ENCODE measurements around the gene SDHAF3.
"Not testable (repeated sequence)": the region's sequence is repeated elsewhere in the genome, so short reads cannot be mapped to it uniquely, and the experiment has no call there.

SDHAF3 gene

DNA sequence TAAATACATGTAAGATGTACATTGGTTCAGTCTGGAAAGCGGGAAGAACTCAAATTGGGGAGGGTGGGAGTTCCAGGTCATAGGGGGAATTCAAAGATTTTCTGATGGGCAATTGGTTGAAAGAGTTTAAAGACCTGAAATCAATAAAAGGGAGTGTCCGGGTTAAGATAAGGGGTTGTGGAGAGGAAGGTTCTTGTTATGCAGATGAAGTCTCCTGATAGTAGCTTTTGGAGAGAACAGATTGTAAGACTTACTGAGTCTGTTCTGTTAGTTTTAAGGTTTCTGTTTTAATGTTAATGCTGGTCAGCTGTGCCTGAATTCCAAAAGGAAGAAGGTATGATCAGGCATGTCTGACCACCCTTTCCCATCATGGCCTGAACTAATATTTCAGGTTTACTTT is 48.8 kb downstream of the SDHAF3 start:
- no peaks in the 10 kb centered on the region for H3K4me1 ChIP-seq (ENCODE audit: control insufficient read depth, insufficient read depth, low read length, poor library complexity, severe bottlenecking)
- peaks cover 12% of the 10 kb centered on the region for H3K9me3 ChIP-seq (ENCODE audit: control insufficient read depth, low read length)
- peaks cover 9% of the 10 kb centered on the region for H3K36me3 ChIP-seq (ENCODE audit: control insufficient read depth, insufficient read depth, low read length)
- H3K27ac ChIP-seq (ENCODE audit: low read depth, low read length, severe bottlenecking) = no peak overlapping the region
- H3K4me3 ChIP-seq (ENCODE audit: extremely low read depth, insufficient read depth, low read length, poor library complexity, severe bottlenecking) = no peak overlapping the region
- 83% methylated on average over 2 of the region's 2 CpGs for WGBS, 2 experiments (ENCODE audit: insufficient coverage in 2 of 2)

DNA sequence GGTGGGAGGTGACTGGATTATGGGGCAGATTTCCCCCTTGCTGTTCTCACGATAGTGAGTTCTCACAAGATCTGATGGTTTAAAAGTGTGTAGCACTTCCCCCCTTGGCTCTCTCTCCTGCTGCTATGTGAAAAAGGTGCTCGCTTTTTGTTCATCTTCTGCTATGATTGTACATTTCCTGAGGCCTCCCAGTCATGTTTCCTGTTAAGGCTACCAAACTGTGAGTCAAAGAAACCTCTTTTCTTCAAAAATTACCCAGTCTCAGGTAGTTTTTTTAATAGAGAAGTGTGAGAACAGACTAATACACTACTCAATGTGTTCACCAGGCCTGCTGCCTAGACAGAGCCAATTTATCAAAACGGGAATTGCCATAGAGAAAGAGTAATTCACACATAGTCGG is 49.7 kb downstream of the SDHAF3 start:
- Histone ChIP-seq H3K9me3 (ENCODE audit: control insufficient read depth, low read length) (peaks cover 12% of the 10 kb centered on the region), H3K4me3 (ENCODE audit: extremely low read depth, insufficient read depth, low read length, poor library complexity, severe bottlenecking) (no peak overlapping the region), H3K36me3 (ENCODE audit: control insufficient read depth, insufficient read depth, low read length) (peaks cover 9% of the 10 kb centered on the region), H3K27ac (ENCODE audit: low read depth, low read length, severe bottlenecking) (no peak overlapping the region), H3K4me1 (ENCODE audit: control insufficient read depth, insufficient read depth, low read length, poor library complexity, severe bottlenecking) (no peaks in the 10 kb centered on the region)
- 83 to 100% methylated on average over 1 to 2 of the region's 4 CpGs for WGBS, 2 experiments (ENCODE audit: insufficient coverage in 2 of 2)

- no peak overlapping the region for H3K27ac ChIP-seq (ENCODE audit: low read depth, low read length, severe bottlenecking)
- peaks cover 12% of the 10 kb centered on the region for H3K9me3 ChIP-seq (ENCODE audit: control insufficient read depth, low read length)
- H3K36me3 ChIP-seq (ENCODE audit: control insufficient read depth, insufficient read depth, low read length) = peaks cover 9% of the 10 kb centered on the region
- H3K4me3 ChIP-seq (ENCODE audit: extremely low read depth, insufficient read depth, low read length, poor library complexity, severe bottlenecking) = no peak overlapping the region
- no peaks in the 10 kb centered on the region for H3K4me1 ChIP-seq (ENCODE audit: control insufficient read depth, insufficient read depth, low read length, poor library complexity, severe bottlenecking)
- WGBS, 2 experiments (ENCODE audit: insufficient coverage in 2 of 2) = 80 to 83% methylated on average over 2 to 3 of the region's 3 CpGs
Measured at GRCh38 chr7:97167749-97168148, 50.3 kb downstream of the SDHAF3 start.

GRCh38 chr7:97174303-97174702 is 56.8 kb downstream of the SDHAF3 start:
- Histone ChIP-seq H3K4me1 (ENCODE audit: control insufficient read depth, insufficient read depth, low read length, poor library complexity, severe bottlenecking) (no peaks in the 10 kb centered on the region), H3K27ac (ENCODE audit: low read depth, low read length, severe bottlenecking) (no peak overlapping the region), H3K9me3 (ENCODE audit: control insufficient read depth, low read length) (no peaks in the 10 kb centered on the region), H3K36me3 (ENCODE audit: control insufficient read depth, insufficient read depth, low read length) (no peaks in the 10 kb centered on the region), H3K4me3 (ENCODE audit: extremely low read depth, insufficient read depth, low read length, poor library complexity, severe bottlenecking) (no peak overlapping the region)

- Histone ChIP-seq H3K36me3 (ENCODE audit: control insufficient read depth, insufficient read depth, low read length) (peaks cover 10% of the 10 kb centered on the region), H3K27ac (ENCODE audit: low read depth, low read length, severe bottlenecking) (no peak overlapping the region), H3K4me3 (ENCODE audit: extremely low read depth, insufficient read depth, low read length, poor library complexity, severe bottlenecking) (no peak overlapping the region), H3K9me3 (ENCODE audit: control insufficient read depth, low read length) (no peaks in the 10 kb centered on the region), H3K4me1 (ENCODE audit: control insufficient read depth, insufficient read depth, low read length, poor library complexity, severe bottlenecking) (no peaks in the 10 kb centered on the region)
- no CpG with 5 or more reads among the region's 2 CpGs for WGBS, 2 experiments (ENCODE audit: insufficient coverage in 2 of 2)
Measured at GRCh38 chr7:97179454-97180104, 62.1 kb downstream of the SDHAF3 start.

- Histone ChIP-seq H3K4me3 (ENCODE audit: extremely low read depth, insufficient read depth, low read length, poor library complexity, severe bottlenecking) (no peak overlapping the region), H3K27ac (ENCODE audit: low read depth, low read length, severe bottlenecking) (no peak overlapping the region), H3K4me1 (ENCODE audit: control insufficient read depth, insufficient read depth, low read length, poor library complexity, severe bottlenecking) (no peaks in the 10 kb centered on the region), H3K9me3 (ENCODE audit: control insufficient read depth, low read length) (no peaks in the 10 kb centered on the region), H3K36me3 (ENCODE audit: control insufficient read depth, insufficient read depth, low read length) (peaks cover 8% of the 10 kb centered on the region)
- WGBS, 2 experiments (ENCODE audit: insufficient coverage in 2 of 2) = 100% methylated on average over 1 of the region's 1 CpG
Measured at GRCh38 chr7:97187067-97187466, 69.6 kb downstream of the SDHAF3 start.

DNA sequence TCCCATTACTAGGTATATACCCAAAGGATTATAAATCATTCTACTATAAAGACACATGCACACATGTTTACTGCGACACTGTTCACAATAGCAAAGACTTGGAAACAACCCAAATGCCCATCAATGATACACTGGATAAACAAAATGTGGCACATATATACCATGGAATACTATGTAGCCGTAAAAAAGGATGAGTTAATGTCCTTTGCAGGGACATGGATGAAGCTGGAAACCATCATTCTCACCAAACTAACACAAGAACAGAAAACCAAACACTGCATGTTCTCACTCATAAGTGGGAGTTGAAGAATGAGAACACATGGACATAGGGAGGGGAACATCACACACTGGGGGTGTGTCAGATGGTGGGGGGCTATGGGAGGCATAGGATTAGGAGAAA is 78.7 kb downstream of the SDHAF3 start:
- 0% methylated on average over 1 of the region's 2 CpGs; no CpG with 5 or more reads in 1 of the 2 experiments for WGBS, 2 experiments (ENCODE audit: insufficient coverage in 2 of 2)
- H3K4me1 ChIP-seq (ENCODE audit: control insufficient read depth, insufficient read depth, low read length, poor library complexity, severe bottlenecking); H3K4me3 ChIP-seq (ENCODE audit: extremely low read depth, insufficient read depth, low read length, poor library complexity, severe bottlenecking); H3K36me3 ChIP-seq (ENCODE audit: control insufficient read depth, insufficient read depth, low read length); H3K27ac ChIP-seq (ENCODE audit: low read depth, low read length, severe bottlenecking); H3K9me3 ChIP-seq (ENCODE audit: control insufficient read depth, low read length): not testable (repeated sequence)

DNA sequence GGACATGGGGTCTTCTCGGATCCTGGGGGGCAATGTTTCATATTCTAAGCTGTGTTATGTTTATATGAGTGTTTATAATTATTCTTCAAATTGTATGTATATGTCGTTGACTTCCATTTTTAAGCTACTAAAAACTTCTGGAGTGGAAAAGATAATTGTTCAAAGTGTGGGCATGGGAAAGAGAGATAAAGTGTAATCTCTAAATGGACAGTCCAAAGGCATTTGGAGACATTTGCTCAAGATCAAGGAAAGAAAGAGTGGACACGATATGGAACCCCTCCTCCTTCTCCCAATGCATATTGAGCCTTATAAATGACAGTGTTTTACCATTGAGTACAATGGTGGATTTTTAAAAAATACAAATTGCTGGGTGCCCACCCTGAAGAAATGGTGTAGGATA is 81.1 kb downstream of the SDHAF3 start:
- Histone ChIP-seq H3K9me3 (ENCODE audit: control insufficient read depth, low read length) (no peaks in the 10 kb centered on the region), H3K4me3 (ENCODE audit: extremely low read depth, insufficient read depth, low read length, poor library complexity, severe bottlenecking) (no peak overlapping the region), H3K27ac (ENCODE audit: low read depth, low read length, severe bottlenecking) (no peak overlapping the region), H3K4me1 (ENCODE audit: control insufficient read depth, insufficient read depth, low read length, poor library complexity, severe bottlenecking) (no peaks in the 10 kb centered on the region), H3K36me3 (ENCODE audit: control insufficient read depth, insufficient read depth, low read length) (no peaks in the 10 kb centered on the region)
- 60% methylated on average over 1 of the region's 3 CpGs; no CpG with 5 or more reads in 1 of the 2 experiments for WGBS, 2 experiments (ENCODE audit: insufficient coverage in 2 of 2)

DNA sequence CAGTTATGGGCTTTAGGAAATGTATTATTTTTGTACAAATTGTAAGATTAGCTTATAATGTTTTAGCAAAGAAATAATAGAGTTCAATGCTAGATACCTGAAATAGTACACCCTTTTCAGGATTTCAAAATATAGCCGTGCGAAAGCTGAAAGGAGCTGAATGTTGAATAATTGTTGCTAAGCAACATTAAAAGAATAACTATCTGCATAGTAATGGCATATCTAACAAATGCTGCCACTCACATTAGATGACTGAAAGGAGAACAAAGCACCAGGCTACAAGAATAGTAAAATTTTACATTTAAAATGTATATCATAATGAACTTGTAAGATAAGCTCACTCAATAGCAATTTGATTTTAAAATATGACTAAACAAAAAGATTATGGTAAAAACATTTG is 82.5 kb downstream of the SDHAF3 start:
- H3K36me3 ChIP-seq (ENCODE audit: control insufficient read depth, insufficient read depth, low read length) = no peaks in the 10 kb centered on the region
- no peaks in the 10 kb centered on the region for H3K4me1 ChIP-seq (ENCODE audit: control insufficient read depth, insufficient read depth, low read length, poor library complexity, severe bottlenecking)
- H3K27ac ChIP-seq (ENCODE audit: low read depth, low read length, severe bottlenecking) = no peak overlapping the region
- H3K9me3 ChIP-seq (ENCODE audit: control insufficient read depth, low read length) = no peaks in the 10 kb centered on the region
- WGBS, 2 experiments (ENCODE audit: insufficient coverage in 2 of 2) = no CpG with 5 or more reads among the region's 2 CpGs
- no peak overlapping the region for H3K4me3 ChIP-seq (ENCODE audit: extremely low read depth, insufficient read depth, low read length, poor library complexity, severe bottlenecking)

DNA sequence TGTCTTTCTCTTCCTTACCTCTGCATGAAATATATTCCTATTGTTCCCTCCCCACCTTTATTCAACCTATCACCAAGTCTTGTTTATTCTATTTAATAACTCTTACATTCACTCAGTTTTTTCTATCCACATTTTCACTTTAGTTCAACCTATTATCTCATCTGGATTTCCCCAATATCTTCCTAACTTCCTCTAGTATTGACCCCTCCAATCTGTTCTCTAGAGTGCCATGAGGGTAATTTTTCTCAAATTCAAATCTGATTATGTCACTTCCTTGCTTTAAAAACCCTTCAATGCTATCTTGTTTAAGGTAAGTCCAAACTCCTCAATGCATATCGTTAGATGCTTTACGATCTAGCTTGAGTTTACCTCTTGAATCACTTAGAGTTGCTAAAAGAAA is 86.5 kb downstream of the SDHAF3 start:
- Histone ChIP-seq H3K36me3 (ENCODE audit: control insufficient read depth, insufficient read depth, low read length) (no peaks in the 10 kb centered on the region), H3K27ac (ENCODE audit: low read depth, low read length, severe bottlenecking) (no peak overlapping the region), H3K9me3 (ENCODE audit: control insufficient read depth, low read length) (no peaks in the 10 kb centered on the region), H3K4me1 (ENCODE audit: control insufficient read depth, insufficient read depth, low read length, poor library complexity, severe bottlenecking) (no peaks in the 10 kb centered on the region), H3K4me3 (ENCODE audit: extremely low read depth, insufficient read depth, low read length, poor library complexity, severe bottlenecking) (no peak overlapping the region)
- WGBS, 2 experiments (ENCODE audit: insufficient coverage in 2 of 2) = 92 to 96% methylated on average over 2 of the region's 2 CpGs

DNA sequence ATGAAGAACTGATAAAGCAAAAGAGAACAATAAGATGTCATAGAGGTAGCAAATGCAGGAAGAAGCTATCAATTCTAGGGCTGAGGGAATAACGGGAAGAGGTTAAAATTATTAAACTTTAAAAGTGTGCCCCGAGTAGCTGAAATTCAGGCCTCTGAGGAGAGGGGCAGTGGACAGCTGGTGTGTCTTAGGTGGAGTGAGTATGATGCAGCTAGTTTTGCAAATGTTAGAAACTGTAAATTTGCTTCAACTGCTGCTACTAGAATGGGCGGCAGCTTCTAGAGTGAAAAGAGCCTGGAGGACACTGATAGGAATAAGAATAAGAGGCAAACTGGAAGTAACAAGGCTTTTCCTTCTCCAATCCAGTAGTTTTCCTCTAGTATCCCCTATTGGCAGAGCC is 87.3 kb downstream of the SDHAF3 start:
- no peaks in the 10 kb centered on the region for H3K9me3 ChIP-seq (ENCODE audit: control insufficient read depth, low read length)
- WGBS, 2 experiments (ENCODE audit: insufficient coverage in 2 of 2) = 84 to 90% methylated on average over 2 to 3 of the region's 3 CpGs

More for the DNA sequence above, 87.3 kb downstream of the SDHAF3 start:
- H3K27ac ChIP-seq (ENCODE audit: low read depth, low read length, severe bottlenecking) = no peak overlapping the region
- H3K4me1 ChIP-seq (ENCODE audit: control insufficient read depth, insufficient read depth, low read length, poor library complexity, severe bottlenecking) = no peaks in the 10 kb centered on the region
- H3K4me3 ChIP-seq (ENCODE audit: extremely low read depth, insufficient read depth, low read length, poor library complexity, severe bottlenecking) = no peak overlapping the region
- no peaks in the 10 kb centered on the region for H3K36me3 ChIP-seq (ENCODE audit: control insufficient read depth, insufficient read depth, low read length)
